Measurements from ENCODE around the gene GGT1.

DNA sequence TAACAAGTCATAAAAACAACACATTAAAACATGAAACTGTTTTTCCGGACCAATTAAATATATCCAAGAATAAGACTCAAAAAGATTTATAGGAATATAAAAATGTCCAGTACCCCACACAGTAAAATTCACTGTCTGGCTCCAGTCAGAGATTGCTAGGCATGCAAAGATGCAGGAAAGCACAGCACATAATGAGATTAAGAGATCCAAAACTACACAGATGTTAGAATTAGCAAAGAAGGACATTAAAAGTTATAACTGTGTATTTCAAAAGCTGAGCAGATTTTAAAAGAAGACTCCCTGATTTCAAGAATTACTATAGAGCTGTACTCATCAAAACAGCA lies 23.8 kb upstream of the GGT1 start:
- TF ChIP-seq, protein P1, sequence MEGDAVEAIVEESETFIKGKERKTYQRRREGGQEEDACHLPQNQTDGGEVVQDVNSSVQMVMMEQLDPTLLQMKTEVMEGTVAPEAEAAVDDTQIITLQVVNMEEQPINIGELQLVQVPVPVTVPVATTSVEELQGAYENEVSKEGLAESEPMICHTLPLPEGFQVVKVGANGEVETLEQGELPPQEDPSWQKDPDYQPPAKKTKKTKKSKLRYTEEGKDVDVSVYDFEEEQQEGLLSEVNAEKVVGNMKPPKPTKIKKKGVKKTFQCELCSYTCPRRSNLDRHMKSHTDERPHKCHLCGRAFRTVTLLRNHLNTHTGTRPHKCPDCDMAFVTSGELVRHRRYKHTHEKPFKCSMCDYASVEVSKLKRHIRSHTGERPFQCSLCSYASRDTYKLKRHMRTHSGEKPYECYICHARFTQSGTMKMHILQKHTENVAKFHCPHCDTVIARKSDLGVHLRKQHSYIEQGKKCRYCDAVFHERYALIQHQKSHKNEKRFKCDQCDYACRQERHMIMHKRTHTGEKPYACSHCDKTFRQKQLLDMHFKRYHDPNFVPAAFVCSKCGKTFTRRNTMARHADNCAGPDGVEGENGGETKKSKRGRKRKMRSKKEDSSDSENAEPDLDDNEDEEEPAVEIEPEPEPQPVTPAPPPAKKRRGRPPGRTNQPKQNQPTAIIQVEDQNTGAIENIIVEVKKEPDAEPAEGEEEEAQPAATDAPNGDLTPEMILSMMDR (IDR thresholded peaks at IDR 0.05; ENCODE audit: control extremely low read depth in 1 of 3, insufficient read depth in 1 of 3, low read depth in 1 of 3, low read length in 3 of 3): no peak
- TF ChIP-seq POLR2A (IDR thresholded peaks at IDR 0.05; ENCODE audit: control extremely low read depth in 1 of 2, low read depth in 2 of 2, low read length in 2 of 2) (no peak), POLR2AphosphoS5 (IDR thresholded peaks at IDR 0.05; ENCODE audit: low read depth, low read length) (no peak), YY1 (IDR thresholded peaks at IDR 0.05; ENCODE audit: low read depth, low read length) (no peak), BACH1 (IDR thresholded peaks at IDR 0.05; ENCODE audit: low read length) (no peak), CBX8 (IDR thresholded peaks at IDR 0.05; ENCODE audit: borderline replicate concordance, low read depth, low read length) (no peak), CHD2 (IDR thresholded peaks at IDR 0.05; ENCODE audit: low read length) (no peak), EZH2 (IDR thresholded peaks at IDR 0.05; ENCODE audit: low read depth, low read length, severe bottlenecking) (no peak)
- TF ChIP-seq, protein P2, sequence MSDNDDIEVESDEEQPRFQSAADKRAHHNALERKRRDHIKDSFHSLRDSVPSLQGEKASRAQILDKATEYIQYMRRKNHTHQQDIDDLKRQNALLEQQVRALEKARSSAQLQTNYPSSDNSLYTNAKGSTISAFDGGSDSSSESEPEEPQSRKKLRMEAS (IDR thresholded peaks at IDR 0.05): no peak

Measured in H1 (cell line).